Motor neuron (in vitro differentiated cells): ENCODE results near the gene CLIP3. TPM values are rescaled to one million over a fixed set of nuclear protein-coding genes. Genes with fewer than 3 reads are reported as not detected.
A peak's percentile ranks its signal among the peaks of the same experiment; 100 is the strongest.

ENCODE experiments used
- ATAC-seq, 8 experiments: fragments of 200-7000 bp; cut with Tn5 transposase; replicated peaks in 6 of 8; 2 replicates each; pipeline ENCODE4 v1.8.0; 2021; ENCODE audit warnings: mild to moderate bottlenecking in 8 of 8, moderate library complexity in 8 of 8
- H3K27ac ChIP-seq, 2 donors: fragments of 250-450 bp; sonication (Bioruptor Pico); 2 replicates each; pipeline ENCODE4 v1.9.0; 2021; ENCODE audit warnings: antibody characterized with exemption in 2 of 2, mild to moderate bottlenecking in 2 of 2, moderate library complexity in 1 of 2
- H3K4me1 ChIP-seq, 2 donors: fragments of 250-450 bp; sonication (Bioruptor Pico); replicated peaks in 1 of 2; 2 replicates each; pipeline ENCODE4 v1.6.1; 2021; ENCODE audit warnings: antibody characterized with exemption in 2 of 2, mild to moderate bottlenecking in 2 of 2, moderate library complexity in 1 of 2
- H3K4me3 ChIP-seq, 5 donors: fragments of 250-450 bp; sonication (Bioruptor Pico); 2 replicates each; pipeline ENCODE4 v1.9.0; 2021; ENCODE audit warnings: antibody characterized with exemption in 5 of 5, mild to moderate bottlenecking in 5 of 5, moderate library complexity in 4 of 5
- WGBS, 10 experiments: fragments of 450-650 bp; shearing (Covaris generic); methylation state at CpG; one replicate each; pipeline ENCODE4 v1.0.0; 2022; 5-methylcytosine and 5-hydroxymethylcytosine counted together
- in situ Hi-C, 9 experiments: fragments of 400-800 bp; cut with MboI; loops; one replicate each; pipeline ENCODE4 v1.15.0; 2021; ENCODE audit warnings: low sequenced_read_pairs in 9 of 9, low pct_unique_long_range_greater_than_20kb in 2 of 9; ENCODE audit not compliant: unreplicated experiment in 9 of 9
- total RNA-seq, 8 experiments: library from RNA; unstranded; fragments of 300-600 nt; gene quantifications; 2 replicates each; pipeline versions ENCODE4 v1.2.3 to v1.2.4, GENCODE V29; 2022

The CLIP3 gene
- total RNA-seq, 8 experiments from 2014 or later = 2.7 to 33.8 (median 13.1) TPM

- Histone ChIP-seq H3K27ac (no peak overlapping the region), H3K4me1 (peaks cover 10% of the 10 kb centered on the region in 2 donors), H3K4me3 (peak overlapping the region in 1 of 5 donors; percentile 50)
- 61 to 100% (median 96%) methylated on average over 1 to 6 of the region's 6 CpGs; no CpG with 5 or more reads in 1 of the 10 experiments for WGBS, 10 experiments
- ATAC-seq = no peak
- in situ Hi-C loops = no loop called here
Observed at GRCh38 chr19:36031308-36031707, 1.4 kb downstream of the CLIP3 start.

GRCh38 chr19:36030264-36031148, 2.2 kb downstream of the CLIP3 start:
- WGBS, 10 experiments = 85 to 100% (median 97%) methylated on average over 2 to 8 of the region's 8 CpGs
- no peak overlapping the region for H3K4me3 ChIP-seq
- H3K4me1 ChIP-seq = peaks cover 10% of the 10 kb centered on the region in 2 donors
- in situ Hi-C loops = no loop called here
- no peak overlapping the region for H3K27ac ChIP-seq
- ATAC-seq = peak in 1 of 8 experiments; percentile 40

- Histone ChIP-seq H3K27ac (no peak overlapping the region), H3K4me3 (no peak overlapping the region), H3K4me1 (peaks cover 10% of the 10 kb centered on the region in 2 donors)
- whole genome bisulfite sequencing, 10 experiments = 62 to 100% (median 77%) methylated on average over 2 to 5 of the region's 10 CpGs; no CpG with 5 or more reads in 2 of the 10 experiments
- no peak for ATAC-seq
- in situ Hi-C loops = no loop called here
Observed at GRCh38 chr19:36028313-36029041, 4.2 kb downstream of the CLIP3 start.

GRCh38 chr19:36027696-36028095, 5.0 kb downstream of the CLIP3 start:
- Histone ChIP-seq H3K4me3 (no peak overlapping the region), H3K27ac (no peak overlapping the region), H3K4me1 (peaks cover 5% of the 10 kb centered on the region in 2 donors)
- 80 to 100% (median 92%) methylated on average over 1 to 5 of the region's 6 CpGs; no CpG with 5 or more reads in 4 of the 10 experiments for WGBS, 10 experiments
- ATAC-seq = no peak
- in situ Hi-C loops = no loop called here

- peak in 3 of 8 experiments; percentile 12 to 25 (median 25) for ATAC-seq
- H3K4me1 ChIP-seq = peaks cover under 1 to 3% of the 10 kb centered on the region in 2 donors
- no peak overlapping the region for H3K4me3 ChIP-seq
- in situ Hi-C loops = no loop called here
- H3K27ac ChIP-seq = no peak overlapping the region
- WGBS, 10 experiments = 93 to 100% (median 100%) methylated on average over 1 to 22 of the region's 49 CpGs; no CpG with 5 or more reads in 4 of the 10 experiments
Observed at GRCh38 chr19:36026091-36026876, 6.4 kb downstream of the CLIP3 start.

GRCh38 chr19:36025541-36025940, 7.1 kb downstream of the CLIP3 start:
- in situ Hi-C loops = no loop called here
- H3K4me3 ChIP-seq = no peak overlapping the region
- WGBS, 10 experiments = no CpG with 5 or more reads among the region's 1 CpG
- H3K4me1 ChIP-seq = no peaks in the 10 kb centered on the region
- no peak overlapping the region for H3K27ac ChIP-seq
- ATAC-seq = no peak

GRCh38 chr19:36023432-36023831, 9.2 kb downstream of the CLIP3 start:
- Histone ChIP-seq H3K4me3 (no peak overlapping the region), H3K27ac (no peak overlapping the region), H3K4me1 (no peaks in the 10 kb centered on the region)
- no peak for ATAC-seq
- in situ Hi-C loops = no loop called here
- WGBS, 10 experiments = 80 to 100% (median 93%) methylated on average over 1 to 4 of the region's 5 CpGs; no CpG with 5 or more reads in 4 of the 10 experiments

- no peak for ATAC-seq
Observed at GRCh38 chr19:36019061-36019670, 13.5 kb downstream of the CLIP3 start.

GRCh38 chr19:36014012-36014924, 18.4 kb downstream of the CLIP3 start, which contains the start of gene ALKBH6:
TSS of gene ALKBH6 (minus strand) at chr19:36014213. CDS start at chr19:36013397, 816 bp downstream.
- ATAC-seq = peak; percentile 92 to 98 (median 97)
- WGBS, 10 experiments = 0 to 10% (median 0%) methylated on average over 1 to 5 of the region's 42 CpGs; no CpG with 5 or more reads in 4 of the 10 experiments
- in situ Hi-C loops = no loop called here

More at GRCh38 chr19:36019061-36019670, 13.5 kb downstream of the CLIP3 start:
- in situ Hi-C loops = no loop called here
- Histone ChIP-seq H3K4me1 (peaks cover 0 to 4% of the 10 kb centered on the region in 2 donors), H3K27ac (no peak overlapping the region), H3K4me3 (no peak overlapping the region)
- WGBS, 10 experiments = 60 to 100% (median 86%) methylated on average over 1 to 16 of the region's 22 CpGs; no CpG with 5 or more reads in 3 of the 10 experiments

GRCh38 chr19:36013280-36014011, 19.2 kb downstream of the CLIP3 start:
- WGBS, 10 experiments = 0 to 100% (median 49%) methylated on average over 1 to 4 of the region's 15 CpGs; no CpG with 5 or more reads in 4 of the 10 experiments

More at GRCh38 chr19:36014012-36014924, 18.4 kb downstream of the CLIP3 start, which contains the start of gene ALKBH6:
- Histone ChIP-seq H3K27ac (peak within 1 kb of the TSS in 1 of 2 donors; percentile 34), H3K4me1 (peaks cover 7% of the 10 kb centered on the region in 2 donors), H3K4me3 (peak within 1 kb of the TSS; percentile 70 to 95 (median 88))

GRCh38 chr19:36010402-36010801, 22.3 kb downstream of the CLIP3 start:
- no peak overlapping the region for H3K27ac ChIP-seq
- 89% methylated on average over 3 of the region's 11 CpGs; no CpG with 5 or more reads in 9 of the 10 experiments for WGBS, 10 experiments
- H3K4me3 ChIP-seq = no peak overlapping the region
- H3K4me1 ChIP-seq = peaks cover 10 to 14% of the 10 kb centered on the region in 2 donors
- in situ Hi-C loops = no loop called here
- no peak for ATAC-seq

More at GRCh38 chr19:36013280-36014011, 19.2 kb downstream of the CLIP3 start:
- H3K27ac ChIP-seq = peak overlapping the region in 1 of 2 donors; percentile 34
- peaks cover 10 to 13% of the 10 kb centered on the region in 2 donors for H3K4me1 ChIP-seq
- in situ Hi-C loops = no loop called here
- no peak for ATAC-seq
- peak overlapping the region; percentile 70 to 95 (median 88) for H3K4me3 ChIP-seq
